Measurements from ENCODE around the gene CCNQ.

CCNQ gene

DNA sequence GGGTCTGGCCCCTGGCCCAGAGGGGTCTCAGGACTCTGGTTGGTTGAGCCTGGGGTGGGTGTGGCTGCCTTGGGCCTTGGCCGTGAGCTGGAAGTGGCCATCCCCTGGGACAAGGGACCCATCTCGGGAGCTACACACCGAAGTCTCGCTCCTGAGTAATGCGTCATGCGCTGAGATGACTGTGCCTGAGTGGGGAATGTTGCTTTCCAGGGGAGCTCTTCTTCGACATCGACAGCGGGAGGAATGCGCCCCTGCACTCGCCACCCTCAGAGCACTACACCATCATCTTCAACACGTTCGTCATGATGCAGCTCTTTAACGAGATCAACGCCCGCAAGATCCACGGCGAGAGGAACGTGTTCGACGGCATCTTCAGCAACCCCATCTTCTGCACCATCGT is 38.5 kb downstream of the CCNQ start:
- no peak for TF ChIP-seq FOXP2 (optimal IDR thresholded peaks at IDR 0.05; ENCODE audit: borderline replicate concordance, extremely low read depth, extremely low read length, insufficient read depth)

DNA sequence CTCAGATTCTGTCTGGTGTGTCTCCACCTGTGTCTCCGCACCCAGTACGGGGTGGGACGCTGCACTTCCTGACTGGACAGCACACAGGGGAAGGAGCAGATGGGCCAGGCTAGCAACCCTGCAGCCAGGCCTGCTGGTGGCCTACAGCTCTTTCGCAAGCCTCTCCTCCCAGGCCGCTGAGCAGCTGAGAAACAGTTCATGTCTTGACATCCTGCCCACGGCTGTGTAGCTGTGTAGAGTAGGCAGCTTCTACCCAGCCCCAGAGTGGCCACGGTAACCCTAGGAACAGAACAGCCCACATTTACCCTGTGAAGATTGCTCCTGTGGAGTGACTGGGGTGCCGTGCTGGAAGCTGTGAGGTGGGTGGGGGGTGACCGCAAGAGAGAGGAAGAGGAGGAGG is 38.9 kb downstream of the CCNQ start:
- TF ChIP-seq POLR2AphosphoS5 (IDR thresholded peaks at IDR 0.05; ENCODE audit: low read depth, low read length): no peak
- no peak for TF ChIP-seq SIN3A (IDR thresholded peaks at IDR 0.05; ENCODE audit: borderline replicate concordance, insufficient read depth, low read length)
- TF ChIP-seq, protein P1, sequence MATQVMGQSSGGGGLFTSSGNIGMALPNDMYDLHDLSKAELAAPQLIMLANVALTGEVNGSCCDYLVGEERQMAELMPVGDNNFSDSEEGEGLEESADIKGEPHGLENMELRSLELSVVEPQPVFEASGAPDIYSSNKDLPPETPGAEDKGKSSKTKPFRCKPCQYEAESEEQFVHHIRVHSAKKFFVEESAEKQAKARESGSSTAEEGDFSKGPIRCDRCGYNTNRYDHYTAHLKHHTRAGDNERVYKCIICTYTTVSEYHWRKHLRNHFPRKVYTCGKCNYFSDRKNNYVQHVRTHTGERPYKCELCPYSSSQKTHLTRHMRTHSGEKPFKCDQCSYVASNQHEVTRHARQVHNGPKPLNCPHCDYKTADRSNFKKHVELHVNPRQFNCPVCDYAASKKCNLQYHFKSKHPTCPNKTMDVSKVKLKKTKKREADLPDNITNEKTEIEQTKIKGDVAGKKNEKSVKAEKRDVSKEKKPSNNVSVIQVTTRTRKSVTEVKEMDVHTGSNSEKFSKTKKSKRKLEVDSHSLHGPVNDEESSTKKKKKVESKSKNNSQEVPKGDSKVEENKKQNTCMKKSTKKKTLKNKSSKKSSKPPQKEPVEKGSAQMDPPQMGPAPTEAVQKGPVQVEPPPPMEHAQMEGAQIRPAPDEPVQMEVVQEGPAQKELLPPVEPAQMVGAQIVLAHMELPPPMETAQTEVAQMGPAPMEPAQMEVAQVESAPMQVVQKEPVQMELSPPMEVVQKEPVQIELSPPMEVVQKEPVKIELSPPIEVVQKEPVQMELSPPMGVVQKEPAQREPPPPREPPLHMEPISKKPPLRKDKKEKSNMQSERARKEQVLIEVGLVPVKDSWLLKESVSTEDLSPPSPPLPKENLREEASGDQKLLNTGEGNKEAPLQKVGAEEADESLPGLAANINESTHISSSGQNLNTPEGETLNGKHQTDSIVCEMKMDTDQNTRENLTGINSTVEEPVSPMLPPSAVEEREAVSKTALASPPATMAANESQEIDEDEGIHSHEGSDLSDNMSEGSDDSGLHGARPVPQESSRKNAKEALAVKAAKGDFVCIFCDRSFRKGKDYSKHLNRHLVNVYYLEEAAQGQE (IDR thresholded peaks at IDR 0.05; ENCODE audit: insufficient read depth in 1 of 2, low read depth in 2 of 2, low read length in 2 of 2): no peak
- no peak for TF ChIP-seq FOXP2 (optimal IDR thresholded peaks at IDR 0.05; ENCODE audit: borderline replicate concordance, extremely low read depth, extremely low read length, insufficient read depth)
- no peak for TF ChIP-seq TAF1 (IDR thresholded peaks at IDR 0.05; ENCODE audit: borderline replicate concordance, insufficient read depth, low read length)

DNA sequence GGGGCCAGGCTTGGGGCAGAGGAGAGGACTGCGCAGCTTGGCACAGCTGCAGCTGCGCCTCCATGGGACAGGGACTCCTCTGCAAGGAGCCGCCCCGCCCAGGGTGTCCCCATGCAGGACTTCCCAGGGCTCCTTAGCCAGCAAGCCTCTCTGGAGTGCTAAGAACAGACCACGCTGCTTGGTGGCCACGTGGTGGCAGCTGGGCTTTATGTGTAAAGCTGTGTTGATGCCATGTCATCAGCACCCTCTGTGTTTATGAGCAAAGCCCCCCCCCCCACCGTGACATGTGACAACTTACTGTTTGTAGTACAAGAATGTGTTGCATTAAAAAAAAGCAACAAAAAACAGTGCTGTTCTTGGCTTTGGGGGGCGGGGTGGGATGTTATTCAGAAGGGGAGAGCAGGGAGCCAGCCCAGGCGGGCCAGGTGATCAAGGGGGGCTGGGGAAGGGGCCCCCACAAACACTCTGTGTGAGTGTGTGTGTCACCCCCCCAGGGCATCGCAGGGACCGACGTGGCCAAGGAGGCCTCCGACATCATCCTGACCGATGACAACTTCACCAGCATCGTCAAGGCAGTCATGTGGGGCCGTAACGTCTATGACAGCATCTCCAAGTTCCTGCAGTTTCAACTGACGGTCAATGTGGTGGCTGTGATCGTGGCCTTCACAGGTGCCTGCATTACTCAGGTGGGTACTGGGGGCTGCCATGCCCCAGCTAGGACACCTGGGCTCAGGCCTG is 41.2 kb downstream of the CCNQ start:
- TF ChIP-seq TAF1 (IDR thresholded peaks at IDR 0.05; ENCODE audit: borderline replicate concordance, insufficient read depth, low read length) (no peak), POLR2AphosphoS5 (IDR thresholded peaks at IDR 0.05; ENCODE audit: low read depth, low read length) (no peak), SIN3A (IDR thresholded peaks at IDR 0.05; ENCODE audit: borderline replicate concordance, insufficient read depth, low read length) (no peak), FOXP2 (optimal IDR thresholded peaks at IDR 0.05; ENCODE audit: borderline replicate concordance, extremely low read depth, extremely low read length, insufficient read depth) (no peak)
- TF ChIP-seq, protein P1 (IDR thresholded peaks at IDR 0.05; ENCODE audit: insufficient read depth in 1 of 2, low read depth in 2 of 2, low read length in 2 of 2): no peak

DNA sequence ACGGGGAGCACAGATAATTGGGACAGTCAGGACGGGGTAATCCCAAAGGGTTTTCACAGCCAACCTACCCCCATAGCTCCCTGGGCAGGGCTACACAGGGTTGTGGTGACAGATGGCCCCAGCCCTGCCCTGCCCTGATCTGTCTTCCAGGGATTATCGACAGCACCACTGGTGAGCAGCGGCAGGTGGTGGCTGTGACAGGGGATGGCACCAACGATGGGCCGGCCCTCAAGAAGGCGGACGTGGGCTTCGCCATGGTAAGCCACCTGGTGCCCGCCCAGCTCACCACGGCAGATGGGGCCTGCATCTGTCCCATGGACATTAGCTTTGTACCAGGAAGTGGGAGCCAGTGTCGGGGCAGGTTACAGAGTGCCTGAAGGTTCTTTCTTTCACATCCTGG is 42.2 kb downstream of the CCNQ start:
- TF ChIP-seq SIN3A (IDR thresholded peaks at IDR 0.05; ENCODE audit: borderline replicate concordance, insufficient read depth, low read length) (no peak), POLR2AphosphoS5 (IDR thresholded peaks at IDR 0.05; ENCODE audit: low read depth, low read length) (no peak), FOXP2 (optimal IDR thresholded peaks at IDR 0.05; ENCODE audit: borderline replicate concordance, extremely low read depth, extremely low read length, insufficient read depth) (no peak), TAF1 (IDR thresholded peaks at IDR 0.05; ENCODE audit: borderline replicate concordance, insufficient read depth, low read length) (no peak)
- TF ChIP-seq, protein P1 (IDR thresholded peaks at IDR 0.05; ENCODE audit: insufficient read depth in 1 of 2, low read depth in 2 of 2, low read length in 2 of 2): no peak

DNA sequence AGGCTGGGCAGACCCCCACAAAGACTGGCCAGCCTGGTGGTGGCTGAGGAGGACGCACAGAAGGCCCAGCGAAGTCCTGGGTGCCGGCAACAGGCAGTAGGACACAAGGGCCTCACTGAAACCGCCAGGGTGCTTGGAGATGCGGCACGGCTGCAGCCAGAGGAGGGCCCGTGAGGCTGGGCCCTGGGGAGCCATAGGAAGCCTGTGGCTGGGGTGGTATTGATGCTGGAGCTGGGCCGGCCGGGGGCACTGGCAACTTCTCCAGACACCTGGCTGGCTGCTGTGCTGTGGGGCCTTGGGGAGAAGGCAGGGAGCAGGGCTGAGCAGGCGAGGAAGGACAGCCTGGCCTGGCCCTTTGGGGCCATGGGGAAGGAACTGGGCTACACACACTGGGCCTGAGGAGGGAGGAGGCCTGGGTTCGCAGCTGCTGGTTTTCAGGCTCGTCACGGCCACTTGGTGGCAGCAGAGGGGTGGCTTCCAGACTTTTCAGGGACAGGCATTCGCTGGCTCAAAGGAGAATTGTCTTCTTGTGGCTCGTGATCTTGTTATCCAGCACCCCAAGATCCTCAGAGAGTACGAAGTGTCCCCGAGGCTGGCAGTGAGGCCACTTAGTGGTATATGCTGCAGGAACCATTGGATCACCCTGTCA is 44.3 kb downstream of the CCNQ start:
- no peak for TF ChIP-seq TAF1 (IDR thresholded peaks at IDR 0.05; ENCODE audit: borderline replicate concordance, insufficient read depth, low read length)
- TF ChIP-seq FOXP2 (optimal IDR thresholded peaks at IDR 0.05; ENCODE audit: borderline replicate concordance, extremely low read depth, extremely low read length, insufficient read depth): no peak
- TF ChIP-seq, protein P1 (IDR thresholded peaks at IDR 0.05; ENCODE audit: insufficient read depth in 1 of 2, low read depth in 2 of 2, low read length in 2 of 2): no peak
- TF ChIP-seq POLR2AphosphoS5 (IDR thresholded peaks at IDR 0.05; ENCODE audit: low read depth, low read length): no peak
- TF ChIP-seq SIN3A (IDR thresholded peaks at IDR 0.05; ENCODE audit: borderline replicate concordance, insufficient read depth, low read length): no peak

Data from PFSK-1 (cell line).